Heart left ventricle (tissue), 16 donors: ENCODE measurements around the gene PRRX1. TPM values are rescaled to one million over a fixed set of nuclear protein-coding genes. Genes with fewer than 3 reads are reported as not detected.

Experiments used
- ATAC-seq, 4 donors: fragments of 200-7000 bp; cut with Tn5 transposase; one replicate each; pipeline ENCODE4 v1.9.1; 2020 to 2022; ENCODE audit warnings: moderate library complexity in 4 of 4, mild to moderate bottlenecking in 3 of 4, moderate number of reproducible peaks in 1 of 4
- DNase-seq, 5 donors: peaks; one replicate each; pipeline ENCODE4 v3.0.0-alpha.2; 2020
- H3K27ac ChIP-seq, 12 donors: fragments of 200-600 bp; sonication (generic) in 4 of 12; one replicate each; pipeline versions ENCODE4 v1.5.0 to v1.8.0; 2016 to 2022; ENCODE audit warnings: mild to moderate bottlenecking in 2 of 12
- H3K27me3 ChIP-seq, 9 donors: fragments of 200-600 bp; sonication (generic) in 2 of 9; one replicate each; pipeline versions ENCODE4 v1.5.1 to v1.8.0; 2016 to 2022; ENCODE audit warnings: mild to moderate bottlenecking in 3 of 9
- H3K36me3 ChIP-seq, 9 donors: fragments of 200-600 bp; sonication (generic) in 2 of 9; one replicate each; pipeline versions ENCODE4 v1.5.0 to v1.8.0; 2018 to 2022; ENCODE audit warnings: mild to moderate bottlenecking in 2 of 9
- H3K4me1 ChIP-seq, 12 donors: fragments of 200-600 bp; sonication (generic) in 4 of 12; one replicate each; pipeline versions ENCODE4 v1.5.0 to v1.8.0; 2016 to 2022; ENCODE audit warnings: mild to moderate bottlenecking in 3 of 12
- H3K4me3 ChIP-seq, 12 donors: fragments of 200-600 bp; sonication (generic) in 4 of 12; one replicate each; pipeline versions ENCODE4 v1.5.0 to v1.8.0; 2017 to 2022; ENCODE audit warnings: mild to moderate bottlenecking in 9 of 12, moderate library complexity in 4 of 12
- H3K9me3 ChIP-seq, 12 donors: fragments of 200-600 bp; sonication (generic) in 4 of 12; one replicate each; pipeline versions ENCODE4 v1.5.0 to v1.8.0; 2016 to 2022; ENCODE audit warnings: mild to moderate bottlenecking in 1 of 12
- POLR2A ChIP-seq, 2 donors: fragments of 450-650 bp; IDR thresholded peaks; one replicate each; pipeline ENCODE4 v1.6.1; 2017; ENCODE audit warnings: antibody characterized with exemption in 2 of 2, mild to moderate bottlenecking in 2 of 2, moderate library complexity in 2 of 2
- WGBS, 4 donors: extraction: QIAGEN DNeasy Blood & Tissue Kit in 2 of 4; methylation state at CpG; one replicate each; pipeline versions ENCODE4 v1.1.5 to v1.1.7; 2013 to 2018; 5-methylcytosine and 5-hydroxymethylcytosine counted together
- intact Hi-C, 10 donors: fragments of 100-400 bp; cut with DNase I; formaldehyde crosslinking; loops; one replicate each; pipeline versions ENCODE4 v1.11.1 to v1.14.2; 2022
- polyA plus RNA-seq, 2 donors: library from polyadenylated mRNA; stranded (reverse); fragments of 200-250 nt; gene quantifications; one replicate each; pipeline ENCODE4 v1.2.3, GENCODE V29; 2013
- total RNA-seq, 9 donors: library from RNA; depleted of rRNA in 2 of 9; stranded (reverse); fragments of >200 nt in 2 of 9; fragmentation: NEBNext Ultra II Directional in 3 of 9; extraction: Animal tissue kit (Norgen Biotek cat#: 25700) in 3 of 9; gene quantifications; one replicate each; pipeline versions ENCODE4 v1.1.0 to v1.2.4, GENCODE V29; 2016 to 2023
- TF ChIP-seq, protein P1 (sequence below), 12 donors: fragments of 200-600 bp; sonication (generic) in 4 of 12; IDR thresholded peaks; one replicate each; pipeline versions ENCODE4 v1.5.0 to v1.8.0; 2018 to 2022; ENCODE audit warnings: antibody characterized with exemption in 12 of 12, mild to moderate bottlenecking in 5 of 12
- donor health status: ischemic (EF 13 %, LVEDD 7.1; RV severe dilation, severe dysfunction).
- donor health status: healthy with polysubstance abuse.
- donor health status: DM: no; HTN: yes; CAD: no.
- donor health status: DM: no; HTN: no; CAD: no.
- donor health status: ischemic (EF 25% LVEDD 6.9; RV normal size, moderate dysfunction).
- donor health status: ischemic (EF 25% LVEDD 5.7; RV mildly dilated, moderate dysfunction).
- donor health status: healthy.
- donor health status: DM: yes; HTN: yes; CAD: no.
- donor health status: ischemic (EF 35%, LVEDD 5.7; RV mildly dilated, moderate dysfunction).
- donor health status: nonischemic (EF 11% LVEDD 7.7; RV severe dilation, severe dysfunction).
- donor health status: DM: yes; HTN: yes; CAD: no.
- donor health status: PGD.
- donor health status: ischemic (EF 29% LVEDD 5.4; RV normal size, mild dysfunction).
- donor health status: nonischemic (EF 23%, LVEDD 6.1; RV moderate dilation, normal function).

PRRX1 gene
- total and polyA plus RNA-seq, 11 donors: 16.2 to 104 (median 52.3) TPM

DNA sequence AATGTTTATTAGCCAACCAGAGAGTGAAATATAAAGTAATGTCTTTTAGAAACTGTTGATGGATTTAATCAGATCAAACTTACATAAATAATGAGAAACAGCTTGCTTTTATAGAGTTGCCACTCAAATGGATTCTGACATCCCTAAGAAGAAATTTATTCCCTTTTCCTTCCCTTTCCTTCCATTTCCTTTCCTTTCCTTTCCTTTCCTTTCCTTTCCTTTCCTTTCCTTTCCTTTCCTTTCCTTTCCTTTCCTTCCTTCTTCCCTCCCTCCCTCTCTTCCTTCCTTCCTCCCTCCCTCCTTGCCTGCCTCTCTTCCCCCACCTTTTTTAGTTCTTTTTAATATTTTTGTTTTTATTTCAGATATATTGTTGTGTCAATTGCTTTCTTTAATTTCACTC lies 27.3 kb downstream of the PRRX1 start:
- no peak for DNase-seq
- Histone ChIP-seq H3K27me3 (no peaks in the 10 kb centered on the region), H3K27ac (peak overlapping the region in 1 of 12 donors; percentile 16), H3K4me1 (peaks cover 0 to 83% (median 38%) of the 10 kb centered on the region in 12 donors), H3K36me3 (no peaks in the 10 kb centered on the region), H3K4me3 (no peak overlapping the region), H3K9me3 (no peaks in the 10 kb centered on the region)
- intact Hi-C loops: loop anchor here in 2 of 10 donors (10.0 kb wide), 2 partner anchors 74 to 174 kb away; no protein-coding TSS in a partner anchor
- TF ChIP-seq, protein P1, sequence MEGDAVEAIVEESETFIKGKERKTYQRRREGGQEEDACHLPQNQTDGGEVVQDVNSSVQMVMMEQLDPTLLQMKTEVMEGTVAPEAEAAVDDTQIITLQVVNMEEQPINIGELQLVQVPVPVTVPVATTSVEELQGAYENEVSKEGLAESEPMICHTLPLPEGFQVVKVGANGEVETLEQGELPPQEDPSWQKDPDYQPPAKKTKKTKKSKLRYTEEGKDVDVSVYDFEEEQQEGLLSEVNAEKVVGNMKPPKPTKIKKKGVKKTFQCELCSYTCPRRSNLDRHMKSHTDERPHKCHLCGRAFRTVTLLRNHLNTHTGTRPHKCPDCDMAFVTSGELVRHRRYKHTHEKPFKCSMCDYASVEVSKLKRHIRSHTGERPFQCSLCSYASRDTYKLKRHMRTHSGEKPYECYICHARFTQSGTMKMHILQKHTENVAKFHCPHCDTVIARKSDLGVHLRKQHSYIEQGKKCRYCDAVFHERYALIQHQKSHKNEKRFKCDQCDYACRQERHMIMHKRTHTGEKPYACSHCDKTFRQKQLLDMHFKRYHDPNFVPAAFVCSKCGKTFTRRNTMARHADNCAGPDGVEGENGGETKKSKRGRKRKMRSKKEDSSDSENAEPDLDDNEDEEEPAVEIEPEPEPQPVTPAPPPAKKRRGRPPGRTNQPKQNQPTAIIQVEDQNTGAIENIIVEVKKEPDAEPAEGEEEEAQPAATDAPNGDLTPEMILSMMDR (IDR thresholded peaks at IDR 0.05): no peak
- no peak for TF ChIP-seq POLR2A (IDR thresholded peaks at IDR 0.05)
- no peak for ATAC-seq

DNA sequence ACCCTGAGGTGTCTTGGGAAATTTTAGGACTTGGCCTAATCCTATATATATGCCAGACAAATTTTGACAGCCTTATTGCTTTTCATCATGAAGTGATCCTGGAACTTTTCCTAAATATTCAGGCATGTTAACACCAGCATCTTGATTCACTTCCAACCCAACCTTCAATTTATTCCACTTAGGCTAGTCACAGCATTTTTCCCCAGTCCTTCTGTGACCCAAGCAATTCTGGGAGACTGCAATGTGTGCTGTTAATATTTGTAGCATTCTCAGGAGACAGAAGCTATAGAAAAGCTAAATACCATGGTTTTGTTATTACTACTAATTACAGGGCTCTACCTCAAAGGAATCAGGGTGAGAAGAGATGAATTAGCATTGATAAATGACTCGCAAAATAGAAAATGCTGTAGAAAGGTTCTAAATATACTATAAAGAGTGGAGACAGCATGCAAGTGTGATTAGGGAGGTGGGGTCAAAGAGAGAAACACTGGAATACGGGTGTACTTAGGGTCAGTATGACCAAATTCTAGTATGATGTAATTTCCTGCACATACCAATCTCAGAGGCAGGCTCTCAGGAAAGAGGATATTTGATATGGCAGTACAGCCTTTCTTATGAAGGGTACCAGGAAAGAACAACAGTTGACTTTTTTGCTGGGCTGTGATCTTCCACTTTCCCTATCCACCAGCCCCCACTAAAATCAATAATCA lies 29.1 kb downstream of the PRRX1 start:
- intact Hi-C loops: loop anchor here in 2 of 10 donors (10.0 kb wide), 2 partner anchors 72 to 172 kb away; no protein-coding TSS in a partner anchor
- Histone ChIP-seq H3K27ac (peak overlapping the region in 10 of 12 donors; percentile 5 to 68 (median 47)), H3K4me1 (peaks cover 1 to 84% (median 49%) of the 10 kb centered on the region in 12 donors)

DNA sequence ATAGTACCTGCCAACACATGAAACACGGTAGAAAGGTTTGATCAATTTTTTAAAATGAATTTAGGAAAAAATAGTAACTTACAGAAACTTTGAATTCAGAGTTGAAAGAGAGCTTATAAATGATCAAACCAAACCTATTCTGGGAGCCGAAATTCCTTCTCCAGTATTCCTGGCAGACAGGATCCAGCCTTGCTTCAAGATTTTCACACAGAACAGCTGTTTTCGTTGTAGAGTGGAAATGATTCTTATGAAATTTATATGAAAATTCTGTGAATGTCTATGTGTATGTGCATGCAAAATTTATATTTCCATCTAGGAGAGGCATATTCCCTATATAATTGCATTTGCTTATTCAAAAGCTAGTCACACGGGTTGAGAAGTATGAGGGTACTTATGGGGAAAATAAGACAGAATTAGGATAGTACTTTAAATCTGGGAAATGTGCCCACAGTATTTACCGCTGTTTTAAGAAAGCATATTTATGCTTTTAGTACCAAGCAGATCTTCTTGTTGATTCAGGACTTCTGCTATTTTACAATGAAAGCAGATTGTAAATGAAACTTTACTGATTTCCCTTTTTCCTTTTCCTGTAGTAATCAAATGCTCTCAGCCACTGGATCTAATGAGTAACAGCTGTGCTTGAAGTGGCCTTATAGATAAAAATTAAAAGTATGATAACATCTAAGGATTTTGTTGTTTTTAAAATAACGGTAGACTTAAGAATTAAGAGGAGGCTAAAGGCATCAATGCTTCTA lies 30.4 kb downstream of the PRRX1 start:
- DNase-seq (no peak), ATAC-seq (no peak)
- intact Hi-C loops: loop anchor here in 2 of 10 donors (10.0 kb wide), 2 partner anchors 70 to 170 kb away; no protein-coding TSS in a partner anchor
- Histone ChIP-seq H3K27me3 (no peaks in the 10 kb centered on the region), H3K36me3 (no peaks in the 10 kb centered on the region), H3K4me3 (peak overlapping the region in 3 of 12 donors; percentile 10 to 29 (median 14)), H3K9me3 (no peaks in the 10 kb centered on the region), H3K4me1 (peaks cover 3 to 86% (median 55%) of the 10 kb centered on the region in 12 donors), H3K27ac (peak overlapping the region in 10 of 12 donors; percentile 11 to 68 (median 47))
- TF ChIP-seq, protein P1 (IDR thresholded peaks at IDR 0.05): no peak
- WGBS, 4 donors: 51 to 67% (median 53%) methylated on average over 6 of the region's 6 CpGs

More for the DNA sequence above, 29.1 kb downstream of the PRRX1 start:
- WGBS, 4 donors: 16 to 45% (median 23%) methylated on average over 2 of the region's 2 CpGs
- peak in 3 of 4 donors; percentile 78 to 81 (median 79) for ATAC-seq
- no peaks in the 10 kb centered on the region for H3K9me3 ChIP-seq
- no peak for DNase-seq
- H3K36me3 ChIP-seq: no peaks in the 10 kb centered on the region
- H3K27me3 ChIP-seq: no peaks in the 10 kb centered on the region
- no peak overlapping the region for H3K4me3 ChIP-seq
- TF ChIP-seq POLR2A (IDR thresholded peaks at IDR 0.05): no peak
- TF ChIP-seq, protein P1 (IDR thresholded peaks at IDR 0.05): no peak
